ENCODE measurements around the gene GFI1.
A peak's percentile ranks its signal among the peaks of the same experiment; 100 is the strongest.

Gene GFI1

DNA sequence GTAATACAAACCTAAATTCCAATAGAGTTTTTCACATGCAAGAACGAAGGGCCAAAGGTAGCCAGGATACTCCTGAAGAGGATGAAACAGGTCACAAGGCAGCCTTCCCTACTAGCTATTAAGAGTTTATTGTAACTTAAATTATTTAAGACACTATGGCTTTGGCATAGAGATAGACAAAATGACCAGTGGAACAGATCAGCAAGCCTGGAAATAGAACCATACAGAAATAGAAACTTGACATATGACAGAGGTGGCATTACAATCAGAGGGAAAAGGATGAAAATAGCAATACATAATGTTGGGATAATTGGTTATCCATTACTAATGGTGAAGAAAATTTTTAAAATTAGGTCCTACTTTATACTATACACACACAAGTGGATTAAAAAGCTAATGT, 16.5 kb downstream of the GFI1 start:
- H3K4me1 ChIP-seq, result peaks cover 12% of the 10 kb centered on the region
- no peak overlapping the region for H3K4me2 ChIP-seq
- no peak overlapping the region for H3K4me3 ChIP-seq
- no peak overlapping the region for H3K27ac ChIP-seq
- H3K36me3 ChIP-seq, result peaks cover 27% of the 10 kb centered on the region
- TF ChIP-seq Cebpa-rat (IDR thresholded peaks at IDR 0.05), result no peak
- H3K9me3 ChIP-seq, result no peaks in the 10 kb centered on the region
- H3K27me3 ChIP-seq, result no peaks in the 10 kb centered on the region
- H3K9ac ChIP-seq, result no peak overlapping the region
- no peaks in the 10 kb centered on the region for H4K20me1 ChIP-seq

DNA sequence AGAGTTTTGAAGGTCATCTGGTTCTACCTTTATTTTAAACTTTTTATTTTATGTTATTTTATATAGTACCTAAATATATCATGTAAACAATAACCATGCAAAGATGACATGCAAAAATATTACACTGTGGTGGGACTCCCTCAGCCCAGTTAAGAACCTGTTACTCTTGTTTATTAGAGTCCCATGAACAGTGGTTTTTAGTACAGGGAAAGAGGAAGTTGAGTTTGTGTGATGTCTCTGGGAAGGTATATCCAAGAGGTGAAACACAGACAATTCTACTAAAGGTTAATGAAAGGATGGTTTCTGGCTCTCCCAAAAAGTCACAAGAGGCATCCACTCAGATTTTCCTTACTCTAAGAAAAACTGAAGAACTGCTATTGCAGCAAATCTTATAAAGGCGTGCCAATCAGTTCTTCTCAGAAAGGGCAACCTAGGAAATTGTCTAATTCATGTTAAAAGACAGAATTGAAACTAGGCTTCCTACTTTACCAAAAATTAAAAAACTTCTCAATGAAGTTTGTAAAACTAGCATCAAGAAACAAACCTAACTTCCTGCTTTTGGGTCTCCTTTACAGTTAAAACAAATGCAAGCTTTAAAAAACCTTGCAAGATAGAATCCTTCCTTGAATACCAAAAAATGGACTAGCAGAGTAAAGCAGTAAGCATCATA, 19.9 kb downstream of the GFI1 start:
- Histone ChIP-seq H3K4me2 (no peak overlapping the region), H3K27me3 (no peaks in the 10 kb centered on the region), H4K20me1 (no peaks in the 10 kb centered on the region), H3K36me3 (no peaks in the 10 kb centered on the region), H3K27ac (no peak overlapping the region), H3K9me3 (no peaks in the 10 kb centered on the region), H3K9ac (no peak overlapping the region), H3K4me3 (no peak overlapping the region), H3K4me1 (peaks cover 30% of the 10 kb centered on the region)
- TF ChIP-seq Cebpa-rat (IDR thresholded peaks at IDR 0.05), result no peak

DNA sequence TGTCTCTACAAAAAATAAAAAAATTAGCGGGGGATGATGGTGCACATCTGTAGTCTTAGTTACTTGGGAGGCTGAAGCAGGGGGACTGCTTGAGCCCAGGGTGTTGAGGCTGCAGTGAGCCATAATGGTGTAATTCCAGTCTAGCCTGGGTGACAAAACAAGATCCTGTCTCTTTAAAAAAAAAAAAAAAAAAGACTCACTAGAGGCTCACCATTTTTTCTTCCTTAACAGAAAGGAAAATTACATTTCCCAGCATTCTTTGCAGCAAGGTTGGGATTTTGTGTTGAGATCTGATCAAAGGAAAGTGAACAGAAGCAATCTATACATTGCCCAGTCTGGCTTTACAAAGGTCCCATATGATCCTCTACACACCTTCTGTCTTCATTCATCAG, 21.5 kb downstream of the GFI1 start:
- H3K4me1 ChIP-seq, result peaks cover 46% of the 10 kb centered on the region
- H3K9ac ChIP-seq, result no peak overlapping the region
- no peak overlapping the region for H3K4me3 ChIP-seq
- H3K4me2 ChIP-seq, result no peak overlapping the region
- H3K9me3 ChIP-seq, result no peaks in the 10 kb centered on the region
- H3K27ac ChIP-seq, result no peak overlapping the region
- no peaks in the 10 kb centered on the region for H3K36me3 ChIP-seq
- H3K27me3 ChIP-seq, result no peaks in the 10 kb centered on the region
- H4K20me1 ChIP-seq, result no peaks in the 10 kb centered on the region
- no peak for TF ChIP-seq Cebpa-rat (IDR thresholded peaks at IDR 0.05)

DNA sequence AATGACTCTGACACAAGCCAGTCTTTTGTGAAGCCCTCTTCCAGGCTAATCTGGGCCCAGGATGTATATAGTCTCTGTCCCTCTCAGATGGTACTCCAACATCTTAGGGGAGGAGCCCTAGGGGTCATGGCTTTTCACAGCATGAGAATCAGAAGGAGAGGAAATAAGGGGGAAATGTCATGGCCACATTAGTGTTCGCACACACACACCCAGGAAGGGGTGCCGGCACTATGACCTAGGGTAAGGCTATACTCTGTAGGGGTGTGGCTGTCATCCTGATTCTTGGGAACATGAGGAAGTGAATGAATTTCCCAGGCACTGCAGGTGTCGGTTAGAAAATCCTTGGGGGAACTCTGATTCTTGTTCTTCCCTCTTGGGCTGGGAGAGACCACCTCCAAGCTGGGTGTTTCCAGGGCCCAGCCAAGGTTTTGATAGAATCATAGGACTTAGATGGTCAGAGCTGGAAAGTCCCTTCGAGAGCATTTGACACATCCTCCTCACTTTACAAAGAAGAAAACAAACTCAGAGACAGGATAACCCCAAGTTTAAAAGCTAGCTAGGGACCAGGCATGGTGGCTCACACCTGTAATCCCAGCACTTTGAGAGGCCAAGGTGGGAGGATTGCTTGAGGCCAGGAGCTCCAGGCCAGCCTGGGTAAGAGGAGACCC, 22.0 kb downstream of the GFI1 start:
- Histone ChIP-seq H3K4me1 (peaks cover 51% of the 10 kb centered on the region), H3K4me2 (no peak overlapping the region), H3K9ac (no peak overlapping the region), H3K9me3 (no peaks in the 10 kb centered on the region), H3K4me3 (no peak overlapping the region), H3K36me3 (no peaks in the 10 kb centered on the region), H4K20me1 (no peaks in the 10 kb centered on the region), H3K27me3 (no peaks in the 10 kb centered on the region), H3K27ac (no peak overlapping the region)
- TF ChIP-seq Cebpa-rat (IDR thresholded peaks at IDR 0.05), result no peak

DNA sequence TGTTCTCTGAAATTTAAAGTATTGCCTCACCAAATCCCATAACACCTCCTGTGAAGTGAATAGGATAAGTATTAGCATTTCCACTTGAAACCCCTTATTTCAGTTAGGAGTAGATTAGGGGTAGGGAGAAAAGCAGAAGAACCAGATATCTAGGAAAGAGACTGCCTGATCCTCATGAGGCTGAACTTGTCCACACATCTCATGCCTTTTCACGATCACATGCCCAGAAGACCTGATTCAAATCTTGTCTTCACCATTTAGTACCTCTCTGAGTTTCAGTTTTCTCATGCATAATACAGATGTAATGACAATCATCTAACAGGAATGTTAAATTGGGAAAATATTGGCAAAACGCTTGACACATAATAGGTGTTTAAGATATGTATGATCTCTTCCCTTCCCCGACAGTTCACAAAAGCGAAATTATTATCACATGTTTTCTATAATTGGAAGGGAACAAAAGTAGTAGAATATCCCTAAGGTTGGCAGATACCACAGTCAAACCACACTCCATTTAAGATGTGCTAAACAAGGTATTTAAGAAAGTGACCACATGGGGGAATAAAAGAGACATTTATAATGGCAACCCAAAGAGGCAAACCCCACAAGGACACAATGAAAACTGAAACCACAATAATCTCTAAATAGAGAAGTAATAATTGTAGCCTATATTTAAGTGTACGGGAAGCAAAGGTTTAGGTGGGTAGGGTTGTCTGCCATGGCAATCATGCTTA, 25.2 kb downstream of the GFI1 start:
- no peak for TF ChIP-seq Cebpa-rat (IDR thresholded peaks at IDR 0.05)
- H3K9me3 ChIP-seq, result no peaks in the 10 kb centered on the region
- no peaks in the 10 kb centered on the region for H3K36me3 ChIP-seq
- H3K27me3 ChIP-seq, result no peaks in the 10 kb centered on the region
- peak overlapping the region; percentile 86 for H3K27ac ChIP-seq
- H3K4me3 ChIP-seq, result no peak overlapping the region
- H3K4me1 ChIP-seq, result peaks cover 56% of the 10 kb centered on the region
- H3K9ac ChIP-seq, result no peak overlapping the region
- H4K20me1 ChIP-seq, result no peaks in the 10 kb centered on the region
- peak overlapping the region; percentile 71 for H3K4me2 ChIP-seq

DNA sequence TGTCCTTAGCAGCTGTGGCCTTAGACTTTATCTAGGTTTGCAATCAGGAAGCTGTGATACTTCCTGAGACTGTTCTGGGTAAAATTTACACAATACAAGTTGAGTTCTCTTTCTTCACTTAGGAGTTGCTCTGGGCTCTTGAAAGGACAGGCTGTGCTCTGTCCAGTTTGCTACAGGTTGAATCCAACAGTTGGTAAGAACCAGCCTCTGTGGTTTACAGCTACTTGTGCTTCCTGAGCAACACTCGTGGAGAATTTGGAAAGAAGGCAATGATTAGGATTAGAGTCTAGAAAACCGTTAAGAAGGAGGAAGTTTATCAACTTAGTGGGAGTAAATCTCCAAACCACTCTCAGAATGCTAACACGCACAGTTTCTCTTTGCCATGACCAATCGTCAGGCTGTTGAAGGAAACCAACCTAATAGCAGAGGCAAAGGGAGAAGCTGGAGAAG, 26.8 kb downstream of the GFI1 start:
- H3K4me2 ChIP-seq, result peak overlapping the region; percentile 71
- H3K27ac ChIP-seq, result peak overlapping the region; percentile 86

DNA sequence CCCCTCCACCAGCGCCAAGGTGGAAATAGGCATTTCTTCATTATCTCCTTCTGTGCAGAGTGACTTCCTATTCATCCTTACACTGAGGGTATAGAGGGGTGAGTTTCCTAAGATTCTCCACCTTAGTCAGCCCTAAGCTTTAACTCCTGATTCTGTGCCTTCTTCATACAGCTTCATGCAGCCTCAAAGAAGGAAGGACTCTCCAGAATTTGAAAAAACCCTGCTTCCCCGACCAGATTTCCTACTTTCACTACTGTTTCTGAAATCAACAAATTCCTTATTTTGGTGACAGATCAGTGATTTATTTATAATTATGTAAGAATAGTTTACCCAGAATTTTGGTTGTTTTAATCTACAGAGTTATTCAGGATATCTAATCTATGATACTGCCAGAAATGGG, 28.6 kb downstream of the GFI1 start:
- no peaks in the 10 kb centered on the region for H3K27me3 ChIP-seq

More for the DNA sequence above, 26.8 kb downstream of the GFI1 start:
- TF ChIP-seq Cebpa-rat (IDR thresholded peaks at IDR 0.05), result no peak
- Histone ChIP-seq H3K4me1 (peaks cover 53% of the 10 kb centered on the region), H3K9me3 (no peaks in the 10 kb centered on the region), H4K20me1 (no peaks in the 10 kb centered on the region), H3K9ac (peak overlapping the region; percentile 57), H3K36me3 (no peaks in the 10 kb centered on the region), H3K4me3 (peak overlapping the region; percentile 1; the same call in 1 of the 2 replicates), H3K27me3 (no peaks in the 10 kb centered on the region)

DNA sequence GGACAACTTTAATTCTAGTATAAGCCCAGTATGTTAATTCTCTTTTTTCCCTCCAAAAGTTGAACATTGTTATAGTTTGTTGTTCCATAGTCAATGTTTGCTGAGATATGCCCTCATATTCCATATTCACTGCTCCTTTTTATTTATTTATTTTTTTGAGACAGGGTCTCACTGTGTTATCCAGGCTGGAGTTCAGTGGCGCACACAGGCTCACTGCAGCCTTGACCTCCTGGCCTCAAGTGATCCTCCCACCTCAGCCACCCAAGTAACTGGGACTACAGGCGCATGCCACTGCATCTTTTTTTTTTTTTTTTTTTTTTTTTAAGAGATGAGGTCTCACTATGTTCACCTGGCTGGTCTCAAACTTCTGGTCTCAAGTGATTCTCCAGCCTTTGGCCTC, 38.7 kb downstream of the GFI1 start:
- Histone ChIP-seq H3K4me2 (no peak overlapping the region), H3K9ac (no peak overlapping the region), H3K4me1 (no peaks in the 10 kb centered on the region), H3K27me3 (no peaks in the 10 kb centered on the region), H3K4me3 (no peak overlapping the region), H4K20me1 (no peaks in the 10 kb centered on the region), H3K27ac (no peak overlapping the region), H3K36me3 (no peaks in the 10 kb centered on the region), H3K9me3 (peaks cover 6% of the 10 kb centered on the region; the same call in 1 of the 2 replicates)
- no peak for TF ChIP-seq Cebpa-rat (IDR thresholded peaks at IDR 0.05)

More for the DNA sequence above, 28.6 kb downstream of the GFI1 start:
- Histone ChIP-seq H3K36me3 (no peaks in the 10 kb centered on the region), H3K4me1 (peaks cover 43% of the 10 kb centered on the region), H3K4me2 (no peak overlapping the region), H3K9ac (no peak overlapping the region), H3K9me3 (no peaks in the 10 kb centered on the region; the same call in 1 of the 2 replicates), H4K20me1 (no peaks in the 10 kb centered on the region), H3K4me3 (no peak overlapping the region), H3K27ac (no peak overlapping the region)
- TF ChIP-seq Cebpa-rat (IDR thresholded peaks at IDR 0.05), result no peak

DNA sequence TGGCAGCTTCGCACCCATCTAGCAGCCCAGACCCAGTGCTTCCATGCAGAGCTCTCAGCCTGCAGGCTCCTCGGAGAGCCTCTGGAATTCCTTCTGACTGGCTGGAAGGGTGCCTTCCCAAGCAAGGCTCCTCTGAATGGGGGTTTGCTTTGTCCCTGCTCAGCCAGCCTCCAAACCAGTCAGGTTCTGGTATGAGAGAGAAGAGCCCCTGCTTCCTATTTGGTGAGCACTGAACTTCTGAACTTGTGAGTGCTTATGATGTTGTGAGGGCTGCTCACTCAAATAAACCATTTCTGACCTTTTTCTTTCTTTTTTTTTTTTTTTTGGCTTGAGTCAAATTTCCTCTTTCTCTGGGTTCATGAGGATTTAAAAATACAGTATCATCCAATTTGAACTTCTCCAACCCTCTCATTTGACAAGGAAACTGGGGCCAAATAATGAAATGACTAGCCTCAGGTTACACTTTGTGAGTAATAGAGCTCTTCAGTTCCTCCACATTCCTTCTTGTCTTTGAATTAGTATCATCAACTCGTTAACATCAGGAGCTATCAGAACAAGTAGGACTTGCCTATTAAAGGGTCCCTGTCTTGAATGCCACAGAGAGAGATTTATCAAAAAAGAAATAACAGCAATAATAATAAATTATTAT, 39.6 kb downstream of the GFI1 start:
- 0 out of 2 replicates have a peak, but pooled peaks cover 4% of the 10 kb centered on the region for H3K9me3 ChIP-seq
- no peaks in the 10 kb centered on the region for H3K36me3 ChIP-seq
- H3K27ac ChIP-seq, result no peak overlapping the region
- H3K27me3 ChIP-seq, result no peaks in the 10 kb centered on the region
- no peak overlapping the region for H3K9ac ChIP-seq
- H4K20me1 ChIP-seq, result no peaks in the 10 kb centered on the region
- H3K4me2 ChIP-seq, result no peak overlapping the region
- no peaks in the 10 kb centered on the region for H3K4me1 ChIP-seq
- no peak for TF ChIP-seq Cebpa-rat (IDR thresholded peaks at IDR 0.05)
- no peak overlapping the region for H3K4me3 ChIP-seq

Measured in BLaER1 (cell line).